Measurements from ENCODE around the gene CEBPZOS.

CEBPZOS gene

DNA sequence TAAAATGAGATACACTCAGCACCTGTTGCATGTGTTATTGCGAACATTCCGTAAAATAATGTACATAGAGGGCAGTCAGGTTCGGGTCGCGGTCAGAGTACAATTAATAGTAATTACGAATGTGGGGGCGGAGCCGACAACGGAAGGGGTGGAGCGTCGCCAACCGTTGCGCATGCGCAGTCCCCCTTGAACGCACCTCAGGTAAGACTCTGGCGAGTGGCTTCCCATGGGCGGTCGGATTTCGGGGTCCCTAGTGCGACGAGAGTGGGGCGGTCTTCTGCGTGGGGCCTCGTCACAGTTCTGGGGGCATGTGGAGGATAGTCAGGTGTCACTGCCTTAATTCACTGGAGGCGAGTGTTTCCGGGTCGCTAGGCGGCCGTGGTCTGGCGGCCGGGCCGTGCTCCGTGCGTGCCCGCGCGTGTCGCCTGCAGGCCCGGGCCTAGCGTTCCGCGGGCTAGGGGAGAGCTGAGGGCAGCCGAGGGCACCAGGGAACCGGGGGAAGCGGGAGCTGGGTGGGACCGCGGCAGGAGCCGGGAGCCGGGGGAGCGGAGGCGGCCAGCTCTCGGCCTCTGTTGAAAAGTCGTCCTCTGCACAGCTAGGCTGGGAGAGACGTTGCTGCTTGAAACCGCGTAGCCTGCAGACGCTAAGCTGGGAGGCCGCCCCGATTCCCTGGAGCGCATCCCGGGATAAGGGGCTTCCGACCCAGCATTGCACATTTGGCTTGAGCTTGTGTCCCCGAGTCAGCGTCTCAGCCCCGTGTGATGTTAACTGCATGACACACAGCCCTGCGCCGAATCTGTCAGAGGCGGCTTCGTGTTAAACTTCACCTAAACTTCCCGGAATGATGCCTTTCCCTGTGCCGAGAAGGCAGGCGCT lies at the start of gene CEBPZOS:
Gene CEBPZOS (plus strand): TSS at position 177 of the 876 bp plus-strand sequence. CDS start 3,209 bp downstream, outside the sequence.
- DNase-seq, result peak; percentile 23 to 77

DNA sequence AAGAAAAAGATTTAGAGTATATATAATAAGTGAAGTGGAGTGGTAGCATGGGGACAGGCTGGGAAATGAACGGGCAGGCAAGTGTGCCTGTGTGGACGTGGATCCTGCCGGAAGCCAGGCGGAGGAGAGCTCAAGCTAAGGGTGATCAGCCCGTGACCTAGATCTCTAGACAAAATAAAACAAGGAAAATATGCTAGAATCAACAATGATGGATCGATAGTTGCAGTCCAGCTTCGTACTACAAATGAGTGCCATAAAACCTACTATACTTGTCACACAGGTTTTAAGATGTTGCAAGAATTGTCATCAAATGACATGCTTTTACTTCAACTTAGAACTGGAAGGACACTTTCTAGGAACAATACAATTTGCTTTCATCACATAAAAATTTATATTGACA lies 48.0 kb upstream of the CEBPZOS start:
- no peak for DNase-seq

DNA sequence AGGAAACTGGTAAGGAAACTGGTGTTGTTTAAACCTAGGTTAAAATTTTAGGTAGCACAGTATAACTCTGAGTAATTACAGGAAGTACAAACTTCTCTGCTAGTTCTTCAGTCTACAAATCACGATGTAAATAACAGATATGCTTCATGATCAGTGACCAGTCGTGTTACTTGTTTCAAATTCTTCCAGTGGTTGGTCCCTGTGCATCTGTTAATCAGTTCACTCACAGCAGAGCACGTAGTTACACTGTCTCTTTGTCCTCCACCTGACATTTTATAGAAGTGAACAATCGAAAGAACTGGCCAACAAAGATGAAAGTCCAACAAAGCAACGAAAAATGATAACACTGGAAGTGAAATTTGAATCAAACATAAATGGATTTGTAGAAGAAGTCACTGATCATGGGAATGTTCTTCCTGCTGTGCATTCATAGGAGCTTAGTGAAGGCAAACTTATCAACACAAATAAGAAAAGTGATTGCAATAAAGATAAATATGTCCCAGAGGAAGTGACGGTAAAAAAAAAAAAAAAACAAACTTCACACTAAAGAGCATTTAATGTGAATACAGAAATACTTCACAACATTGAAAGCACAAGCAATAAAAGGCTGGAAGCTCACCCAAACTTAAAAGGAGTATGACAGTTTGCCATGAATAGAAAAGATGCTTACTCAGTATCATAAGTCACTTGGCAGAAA lies 46.5 kb upstream of the CEBPZOS start:
- DNase-seq, result no peak

DNA sequence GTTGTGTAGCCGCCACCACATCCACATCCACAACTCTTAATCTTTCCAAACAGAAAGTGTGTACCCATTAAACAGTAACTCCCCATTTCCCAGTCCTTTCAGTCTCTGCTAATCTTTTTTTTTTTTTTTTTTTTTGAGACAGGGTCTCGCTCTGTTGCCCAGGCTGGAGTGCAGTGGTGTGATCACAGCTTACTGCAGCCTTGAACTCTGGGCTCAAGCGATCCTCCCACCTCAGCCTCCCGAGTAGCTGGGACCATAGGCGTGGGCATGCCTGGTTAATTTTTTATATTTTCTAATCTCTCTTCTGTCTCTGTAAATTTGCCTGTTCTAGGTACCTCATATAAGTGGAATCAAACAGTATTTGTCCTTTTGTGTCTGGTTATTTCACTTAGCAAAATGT lies 43.1 kb upstream of the CEBPZOS start:
- no peak for DNase-seq

DNA sequence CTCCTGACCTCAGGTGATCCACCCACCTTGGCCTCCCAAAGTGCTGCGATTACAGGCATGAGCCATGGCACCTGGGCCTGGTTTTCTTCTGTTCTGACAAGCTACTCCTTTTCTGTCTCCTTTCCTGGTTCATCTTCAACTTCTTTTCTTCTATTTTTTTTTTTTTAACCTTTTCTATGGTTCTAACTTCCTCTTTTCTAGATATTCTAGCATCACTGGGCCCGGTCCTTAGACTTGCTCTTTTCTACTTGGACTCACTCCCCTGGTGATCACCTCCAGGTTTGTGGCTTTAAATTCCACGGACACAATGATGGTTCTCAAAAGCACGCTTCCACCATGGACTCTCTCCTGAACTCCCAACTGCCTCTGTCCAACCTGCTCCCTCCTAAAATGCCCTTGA lies 41.5 kb upstream of the CEBPZOS start:
- no peak for DNase-seq

DNA sequence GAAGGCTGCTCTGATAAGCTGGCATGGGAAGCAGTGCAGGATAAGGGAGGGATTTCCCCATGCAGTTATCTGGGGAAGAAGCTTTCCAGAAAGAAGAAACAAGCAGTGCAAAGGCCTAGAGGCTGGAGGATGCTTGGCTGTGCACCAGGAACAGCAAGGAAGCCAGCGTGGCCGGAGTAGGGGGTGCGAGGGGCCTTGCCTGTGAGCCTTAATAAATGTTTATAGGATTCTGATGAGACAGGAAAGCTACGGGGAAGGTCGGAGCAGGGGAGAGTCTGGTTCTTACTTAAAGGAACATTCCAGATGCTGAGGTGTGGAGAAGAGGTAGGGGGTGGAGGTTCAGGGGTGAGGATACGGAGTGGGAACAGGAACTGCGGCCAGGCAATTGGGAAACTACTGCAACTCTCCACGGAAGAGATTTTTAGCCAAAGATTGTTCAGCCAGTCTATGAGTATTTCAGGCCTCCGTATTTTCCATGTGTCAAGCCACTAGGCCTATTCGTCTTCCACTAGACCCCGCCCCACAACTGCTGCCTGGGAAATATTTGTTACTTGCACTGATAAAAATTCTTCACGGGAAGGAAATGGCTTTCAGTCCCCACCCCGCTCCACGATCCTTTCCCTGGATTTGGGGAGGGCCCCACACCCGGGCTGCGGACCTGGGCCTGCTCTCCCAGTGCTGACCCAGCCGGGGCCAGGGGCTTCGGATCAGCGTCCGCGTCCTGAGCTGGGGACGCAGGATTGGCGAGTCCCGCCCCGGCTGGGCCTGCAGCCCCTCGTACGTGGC lies 40.0 kb upstream of the CEBPZOS start:
- DNase-seq, result peak in 1 of 2 experiments; percentile 55

DNA sequence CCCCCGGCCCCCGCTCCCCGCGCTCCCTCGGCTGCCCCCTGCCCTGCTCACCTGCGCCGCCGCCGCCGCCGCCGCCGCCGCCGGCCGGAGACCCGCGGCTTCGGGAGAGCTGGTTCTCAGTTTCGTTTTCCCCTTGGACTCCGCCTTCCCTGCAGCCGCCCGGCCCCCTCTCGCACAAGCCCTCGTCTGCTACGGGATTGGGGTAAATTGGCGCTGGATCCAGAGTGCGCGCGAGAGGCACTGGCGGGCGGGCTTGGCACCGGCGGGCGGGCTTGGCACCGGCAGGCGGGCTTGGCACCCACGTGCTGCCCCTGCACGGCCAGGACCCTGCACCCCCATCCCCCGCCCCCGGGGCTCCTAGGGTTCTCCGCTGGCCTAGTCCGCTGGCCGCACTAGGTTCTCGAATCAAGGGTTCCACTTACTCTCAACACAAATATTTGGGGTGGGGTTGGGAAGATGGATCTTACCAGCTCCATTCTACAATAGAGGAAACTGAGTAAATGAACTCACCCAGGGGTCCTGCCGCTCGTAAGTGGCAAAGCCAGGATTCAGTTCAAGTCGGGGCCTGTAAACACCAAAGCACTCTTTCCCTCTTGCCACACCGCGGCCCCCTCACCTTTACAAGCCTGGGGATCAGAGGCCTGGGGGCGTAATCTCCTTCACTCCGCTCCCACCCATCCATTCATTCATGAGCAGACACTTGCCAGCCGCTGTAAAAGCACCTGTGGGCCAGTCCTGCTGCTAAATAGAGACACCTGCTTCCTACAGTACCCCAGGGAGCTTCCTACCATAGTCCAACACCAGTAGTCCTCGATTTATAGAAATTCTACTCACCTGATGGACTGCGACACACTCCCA lies 39.2 kb upstream of the CEBPZOS start, which contains the start of gene EIF2AK2:
Gene EIF2AK2 (minus strand): TSS at position 124 of the 858 bp plus-strand sequence. CDS start 9,174 bp downstream, outside the sequence.
- DNase-seq, result peak; percentile 77 to 88

DNA sequence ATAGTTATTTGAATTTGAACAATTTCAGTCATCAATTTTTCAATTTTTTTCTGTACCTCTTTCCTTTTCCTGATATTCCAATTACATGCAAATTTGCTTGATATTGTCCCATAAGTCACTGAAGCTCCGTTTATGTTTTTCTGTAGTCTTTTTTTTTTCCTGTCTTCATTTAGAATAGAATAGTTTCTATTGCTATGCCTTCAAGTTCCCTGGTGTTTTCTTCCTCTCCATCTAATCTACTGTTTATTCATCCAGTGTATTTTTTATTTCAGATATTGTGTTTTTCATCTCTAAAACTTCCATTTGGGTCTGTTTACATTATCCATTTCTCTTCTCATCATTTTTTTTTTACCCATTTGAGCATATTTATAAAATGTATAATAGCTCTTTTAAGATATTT lies 31.5 kb upstream of the CEBPZOS start:
- no peak for DNase-seq

DNA sequence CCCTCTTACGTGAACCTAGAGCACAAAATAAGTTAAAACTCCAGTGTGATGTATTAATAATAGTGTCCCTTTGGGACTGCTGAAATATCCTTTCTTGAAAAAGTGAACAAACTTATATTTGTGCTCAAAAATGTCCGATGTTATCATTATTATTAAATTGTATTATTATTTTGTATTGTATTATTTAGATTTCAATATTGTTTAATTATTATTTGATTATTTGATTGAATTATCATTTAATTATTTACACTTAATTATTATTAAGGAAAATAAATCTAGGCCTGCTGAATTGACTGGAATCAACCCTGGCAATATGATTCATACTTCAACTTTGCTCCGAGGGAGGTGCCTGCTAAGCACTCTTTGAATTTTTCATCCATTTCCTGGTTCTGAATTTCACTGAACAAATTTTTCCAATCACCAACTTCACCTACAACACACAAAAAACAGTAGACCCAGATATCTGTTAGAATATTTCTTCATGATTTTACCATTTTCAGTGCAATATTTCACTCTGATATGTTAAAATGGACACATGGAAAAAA lies 28.6 kb upstream of the CEBPZOS start:
- DNase-seq, result no peak

DNA sequence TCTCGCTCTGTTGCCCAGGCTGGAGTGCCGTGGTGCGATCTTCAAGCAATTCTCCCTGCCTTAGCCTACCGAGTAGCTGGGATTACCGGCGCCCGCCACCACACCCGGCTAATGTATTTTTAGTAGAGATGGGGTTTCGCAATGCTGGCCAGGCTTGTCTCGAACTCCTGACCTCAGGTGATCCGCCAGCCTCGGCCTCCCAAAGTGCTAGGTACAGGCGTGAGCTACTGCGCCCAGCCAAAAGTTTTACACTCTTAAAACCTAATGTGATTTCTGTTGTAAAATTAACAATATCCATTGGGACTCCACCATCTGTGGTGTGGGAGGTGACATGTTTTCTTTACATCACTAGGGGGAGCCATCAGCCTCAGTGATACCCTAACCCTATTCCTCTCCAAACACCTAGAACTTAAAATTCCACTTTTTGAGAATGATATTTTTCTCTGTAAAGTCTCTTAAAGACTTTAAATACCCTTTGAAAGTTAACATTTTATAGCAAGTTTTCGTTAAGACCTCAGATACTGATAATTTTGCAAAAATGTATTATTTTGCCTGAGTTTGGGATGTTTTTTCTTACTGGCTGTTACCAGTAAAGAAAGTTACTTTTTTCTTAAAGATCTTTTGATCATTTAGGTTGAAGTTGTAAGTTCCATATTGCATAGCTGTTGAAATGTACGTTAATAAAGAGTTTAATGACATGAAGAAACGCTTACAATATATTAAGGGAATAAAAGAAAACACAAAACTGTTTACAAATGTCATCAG lies 27.9 kb upstream of the CEBPZOS start:
- peak in 1 of 2 experiments; percentile 69 for DNase-seq

DNA sequence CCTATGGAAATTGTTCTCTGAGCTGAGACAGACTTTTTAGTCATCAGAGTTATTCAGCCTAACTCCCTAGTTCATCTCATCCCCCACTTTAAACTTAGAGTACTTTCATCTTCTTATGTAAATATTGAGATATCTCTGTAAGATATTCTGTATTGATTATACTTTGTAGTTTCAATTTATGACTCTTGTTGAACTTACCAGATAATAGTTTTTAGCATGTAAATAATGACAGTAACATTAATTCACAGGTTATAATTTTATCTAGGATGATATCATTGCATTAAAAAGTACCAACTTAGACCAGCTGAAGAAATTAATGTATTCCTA lies 24.7 kb upstream of the CEBPZOS start:
- no peak for DNase-seq

DNA sequence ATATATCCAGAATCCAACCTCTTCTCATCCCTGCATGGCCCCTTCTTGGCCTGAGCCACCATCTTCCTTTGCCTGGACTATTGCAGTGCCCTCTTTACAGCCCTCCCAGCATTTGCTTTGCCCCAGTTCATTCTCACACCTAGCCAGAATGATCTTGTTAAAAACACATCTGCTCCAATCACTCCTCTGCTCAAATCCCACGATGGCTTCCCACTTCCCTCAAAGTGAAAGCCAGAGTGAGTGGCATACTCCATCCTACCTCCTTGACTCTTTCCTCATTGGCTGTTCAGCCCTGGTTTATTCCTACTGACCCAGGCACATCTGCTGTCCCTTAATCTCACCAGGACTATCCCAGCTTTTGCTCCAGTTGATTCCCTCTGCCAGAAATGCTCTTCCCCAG lies 22.6 kb upstream of the CEBPZOS start:
- no peak for DNase-seq

DNA sequence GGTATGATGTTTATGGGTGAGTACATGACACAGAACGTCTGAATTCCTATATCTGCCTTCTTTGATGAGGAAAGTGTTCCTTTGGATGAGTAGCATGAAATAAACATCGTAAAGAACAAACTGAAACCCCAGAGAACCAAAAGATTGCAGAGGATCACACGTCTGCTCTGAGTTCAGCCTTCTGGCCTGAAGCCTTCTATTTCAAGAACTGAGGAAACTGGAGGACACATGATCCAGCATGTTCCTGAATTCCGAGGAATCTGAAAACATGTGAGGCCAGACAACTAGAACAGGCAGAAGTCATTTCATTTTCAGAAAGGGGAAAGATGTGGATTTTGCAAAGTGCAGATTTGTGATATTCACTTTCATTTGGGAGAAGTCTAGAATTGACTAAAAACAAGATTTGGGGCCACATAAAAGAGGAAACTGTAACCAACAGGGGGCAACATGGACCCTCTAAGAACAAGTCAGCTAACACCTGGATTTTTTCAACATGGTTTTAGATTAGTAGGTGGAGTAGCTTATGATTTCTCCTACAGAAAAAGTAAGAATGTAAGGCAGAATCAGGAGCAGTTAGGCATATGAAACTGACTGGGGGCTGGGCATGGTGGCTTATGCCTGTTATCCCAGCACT lies 16.2 kb upstream of the CEBPZOS start:
- DNase-seq, result no peak

DNA sequence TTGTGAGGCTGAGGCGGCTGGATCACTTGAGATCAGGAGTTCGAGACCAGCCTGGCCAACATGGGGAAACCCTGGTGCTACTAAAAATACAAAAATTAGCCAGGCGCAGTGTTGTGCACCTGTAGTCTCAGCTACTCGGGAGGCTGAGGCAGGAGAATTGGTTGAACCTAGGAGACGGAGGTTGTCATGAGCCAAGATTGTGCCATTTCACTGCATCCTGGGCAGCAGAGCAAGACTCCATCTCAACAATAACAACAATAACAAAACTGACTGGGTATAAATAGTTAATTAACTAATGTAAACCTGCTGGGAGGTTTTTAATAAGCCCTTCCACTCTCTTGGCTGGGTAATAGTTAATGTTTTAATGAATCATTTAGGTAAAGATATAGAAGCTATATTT lies 15.7 kb upstream of the CEBPZOS start:
- DNase-seq, result no peak

DNA sequence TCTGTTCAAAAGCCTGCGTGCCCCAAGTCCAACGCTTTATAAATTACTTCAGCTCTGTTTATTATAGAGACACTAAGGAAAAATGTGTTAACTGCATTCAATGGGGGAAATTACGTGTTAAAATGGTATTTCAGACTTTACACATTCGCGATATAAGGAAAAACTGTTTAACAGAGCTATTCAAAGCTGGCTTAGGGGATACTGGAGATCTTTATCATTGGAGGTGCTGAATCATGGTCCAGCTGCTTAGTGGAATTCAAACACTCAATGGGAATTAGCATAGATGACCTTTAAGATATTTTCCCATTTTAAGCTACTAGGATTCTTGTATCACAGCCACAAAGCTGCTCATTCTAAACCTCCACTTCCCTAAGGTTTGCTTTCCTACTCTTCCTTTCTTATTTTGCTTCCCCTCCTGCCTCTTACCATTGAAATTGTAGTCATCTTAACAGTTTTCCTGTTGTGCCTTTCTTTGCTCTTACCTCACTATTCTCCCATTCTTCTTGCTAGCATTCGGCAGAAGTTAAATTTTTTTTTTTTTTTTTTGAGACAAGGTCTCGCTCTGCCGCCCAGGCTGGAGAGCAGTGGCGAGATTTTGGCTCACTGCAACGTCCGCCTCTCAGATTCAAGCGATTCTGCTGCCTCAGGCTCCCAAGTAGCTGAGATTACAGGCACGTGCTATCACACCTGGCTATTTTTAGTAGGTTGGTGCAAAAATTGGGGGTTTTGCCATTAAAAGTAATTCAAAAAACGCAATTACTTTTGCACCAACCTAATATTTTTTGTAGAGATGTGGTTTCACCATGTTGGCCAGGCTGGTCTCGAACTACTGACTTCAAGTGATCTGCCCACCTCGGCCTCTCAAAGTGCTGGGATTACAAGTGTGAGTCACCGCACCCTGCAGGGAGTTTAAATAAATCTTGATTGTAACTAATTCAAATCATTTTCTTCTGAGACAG lies 14.3 kb upstream of the CEBPZOS start:
- DNase-seq, result no peak

DNA sequence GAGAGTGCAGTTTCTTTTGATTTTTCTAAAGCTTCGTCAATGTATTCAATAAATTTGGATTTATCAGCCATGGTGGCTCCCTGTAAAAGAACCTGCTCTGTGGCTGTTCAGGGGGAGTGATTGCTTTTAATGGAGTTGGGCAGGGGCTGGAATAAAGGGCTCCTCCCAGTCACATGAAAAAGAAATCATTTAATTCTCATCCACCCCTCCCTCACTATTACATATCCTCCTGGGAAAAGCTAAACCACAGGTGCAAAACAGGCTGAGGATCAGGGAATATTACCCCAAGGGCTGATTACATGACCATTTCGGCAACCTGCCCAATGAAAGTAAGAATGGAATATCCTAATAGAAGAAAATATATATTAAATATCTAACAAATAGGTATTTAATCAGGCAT lies 7.7 kb upstream of the CEBPZOS start, which contains the start of gene SULT6B1:
Gene SULT6B1 (minus strand): TSS at position 101 of the 400 bp plus-strand sequence. CDS start 30 bp downstream, at position 71.
- DNase-seq, result no peak

DNA sequence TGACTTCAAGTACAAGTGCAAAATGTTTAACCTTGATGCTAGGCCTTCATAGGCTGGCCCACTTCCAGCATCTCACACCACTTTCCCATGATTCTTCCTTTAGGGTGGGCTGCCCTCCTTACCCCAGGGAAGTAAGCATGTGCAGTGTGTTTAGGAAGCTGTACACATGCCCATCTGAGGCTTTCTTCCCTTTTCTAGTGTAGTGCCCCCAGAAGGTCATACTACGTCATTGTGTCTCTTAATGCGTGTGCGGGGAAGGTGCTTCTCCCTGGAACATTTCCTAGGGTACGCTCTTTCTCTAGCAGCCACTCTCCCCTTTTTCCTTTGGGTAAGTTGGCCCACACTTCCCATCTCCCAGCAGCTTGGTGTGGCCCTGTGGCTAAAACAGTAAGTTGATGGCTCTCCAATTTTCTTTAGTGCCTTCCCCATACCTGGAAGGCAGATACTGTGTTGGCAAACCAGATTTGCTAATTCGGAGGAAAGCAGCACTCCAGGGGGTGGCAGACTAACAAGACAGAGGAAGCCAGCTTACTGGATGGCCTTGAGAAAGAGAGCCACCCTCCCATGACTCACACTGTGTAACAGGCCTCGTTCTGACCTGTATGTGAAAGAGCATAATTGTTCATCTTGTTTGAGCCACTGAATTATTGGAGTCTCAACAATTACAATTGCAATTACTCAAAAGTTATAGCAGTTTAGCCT lies 6.7 kb upstream of the CEBPZOS start:
- DNase-seq, result peak; percentile 58 to 90

DNA sequence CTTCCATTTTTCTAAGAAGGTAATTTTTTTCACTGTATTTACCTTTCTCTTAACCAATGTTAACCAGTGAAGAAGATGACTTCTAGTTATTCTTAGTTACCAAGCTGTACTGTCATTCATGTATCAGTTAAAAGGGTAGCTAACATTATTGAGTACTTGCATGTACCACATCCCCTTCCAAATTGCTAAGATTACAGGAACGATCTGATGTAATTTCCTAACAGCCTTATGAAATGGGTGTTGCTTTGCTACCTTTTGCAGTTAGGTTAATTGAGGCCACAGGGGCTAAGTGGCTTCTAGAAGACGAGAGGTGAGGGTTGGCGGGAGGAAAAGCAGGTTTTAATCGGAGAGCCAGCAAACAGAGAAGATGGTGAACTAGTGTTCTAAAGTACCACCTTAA lies 6.0 kb upstream of the CEBPZOS start:
- no peak for DNase-seq

DNA sequence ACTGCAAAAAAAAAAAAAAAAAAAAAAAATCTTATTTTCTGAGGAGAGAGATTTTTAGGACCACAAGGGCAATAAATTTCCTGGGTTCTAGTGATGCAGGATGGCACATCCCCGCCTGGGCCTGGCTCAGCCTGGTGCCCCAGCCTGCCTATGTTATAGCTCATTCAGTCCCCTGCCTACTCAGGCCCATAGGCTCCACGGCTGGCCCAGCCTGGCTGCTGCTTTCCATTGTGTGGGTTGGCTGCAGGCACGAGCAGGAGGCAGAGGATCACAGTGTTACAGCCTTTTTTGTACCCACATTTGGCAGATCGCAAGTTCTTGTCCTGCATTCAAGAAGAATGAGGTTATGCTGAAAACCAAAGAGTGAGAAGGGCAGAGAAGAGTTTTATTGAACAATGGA lies 5.0 kb upstream of the CEBPZOS start:
- DNase-seq, result no peak
